B cell (primary cell): ENCODE data around the gene KCNIP1. TPM values are rescaled to one million over a fixed set of nuclear protein-coding genes. Genes with fewer than 3 reads are reported as not detected.

Experiments used
- ATAC-seq: fragments of 200-7000 bp; cut with Tn5 transposase; one replicate; pipeline ENCODE4 v1.10.0; 2021; ENCODE audit warnings: low read depth, mild to moderate bottlenecking, moderate number of reproducible peaks, moderate library complexity
- CTCF ChIA-PET: fragments of 350-600 bp; sonication (Branson Sonifier 250); formaldehyde crosslinking; loops from one replicate; lab custom pipeline; 2021; ENCODE audit warnings: antibody characterized with exemption, inconsistent platforms; lab: Charles Lee
- POLR2A ChIA-PET: fragments of 350-600 bp; sonication (Branson Sonifier 250); formaldehyde crosslinking; loops from one replicate; lab custom pipeline; 2021; ENCODE audit warnings: antibody characterized with exemption; lab: Charles Lee
- DNase-seq: peaks from one replicate; pipeline ENCODE4 v3.0.0; 2013
- H2AFZ ChIP-seq: 2 replicates; pipeline ENCODE4 v1.6.1; 2012; ENCODE audit warnings: mild to moderate bottlenecking, low read depth, low read length; ENCODE audit not compliant: insufficient read depth, poor library complexity, severe bottlenecking
- H3K27ac ChIP-seq, 2 donors: 1 replicate in 1 of 2; 2 replicates in 1 of 2; pipeline ENCODE4 v1.5.1; 2012 to 2013; ENCODE audit warnings: low read length in 2 of 2, mild to moderate bottlenecking in 2 of 2, moderate library complexity in 1 of 2
- H3K27me3 ChIP-seq, 4 experiments: fragments of 200-600 bp in 1 of 4; sonication (generic) in 1 of 4; replicated peaks in 1 of 4; 1 replicate in 2 of 4; 2 replicates in 2 of 4; pipeline versions ENCODE4 v1.6.1 to v1.7.0; 2013 to 2016; ENCODE audit warnings: low read length in 3 of 4, mild to moderate bottlenecking in 2 of 4, mixed read lengths in 1 of 4, moderate library complexity in 1 of 4; ENCODE audit not compliant: insufficient read depth in 4 of 4, control insufficient read depth in 3 of 4; ENCODE audit errors: control extremely low read depth in 1 of 4
- H3K36me3 ChIP-seq, 2 experiments: replicated peaks in 1 of 2; 1 replicate in 1 of 2; 2 replicates in 1 of 2; pipeline versions ENCODE4 v1.6.1 to v1.7.1; 2013; ENCODE audit warnings: low read length in 1 of 2; ENCODE audit not compliant: insufficient read depth in 2 of 2, control insufficient read depth in 1 of 2; ENCODE audit errors: control extremely low read depth in 1 of 2, extremely low read depth in 1 of 2
- H3K4me1 ChIP-seq, 2 donors: fragments of 200-600 bp in 1 of 2; sonication (generic) in 1 of 2; 1 replicate in 1 of 2; 2 replicates in 1 of 2; pipeline versions ENCODE4 v1.5.1 to v1.6.1; 2013 to 2017; ENCODE audit warnings: low read length in 2 of 2; ENCODE audit not compliant: control insufficient read depth in 2 of 2, insufficient read depth in 2 of 2
- H3K4me2 ChIP-seq: replicated peaks from 2 replicates; pipeline ENCODE3; 2012; ENCODE audit warnings: mild to moderate bottlenecking, low read depth, low read length; ENCODE audit not compliant: poor library complexity, severe bottlenecking
- H3K4me3 ChIP-seq, 5 experiments: fragments of 200-600 bp in 1 of 5; sonication (generic) in 1 of 5; 1 replicate in 3 of 5; 2 replicates in 2 of 5; pipeline versions ENCODE4 v1.5.1 to v1.7.0; 2011 to 2016; ENCODE audit warnings: low read length in 4 of 5, mild to moderate bottlenecking in 4 of 5, low read depth in 2 of 5, control low read depth in 1 of 5, moderate library complexity in 1 of 5; ENCODE audit not compliant: insufficient read depth in 1 of 5; ENCODE audit errors: control extremely low read depth in 1 of 5, extremely low read depth in 1 of 5
- H3K79me2 ChIP-seq: fragments of 200-600 bp; sonication (generic); one replicate; pipeline ENCODE4 v1.6.0; 2016; ENCODE audit warnings: low read length; ENCODE audit not compliant: control insufficient read depth, insufficient read depth
- H3K9ac ChIP-seq: fragments of 200-600 bp; sonication (generic); 2 replicates; pipeline ENCODE4 v1.6.1; 2017; ENCODE audit warnings: mild to moderate bottlenecking, low read length, moderate library complexity
- H3K9me3 ChIP-seq, 3 donors: one replicate each; pipeline versions ENCODE4 v1.6.1 to v1.7.1; 2013; ENCODE audit warnings: low read length in 2 of 3; ENCODE audit not compliant: control insufficient read depth in 2 of 3, insufficient read depth in 1 of 3; ENCODE audit errors: control extremely low read depth in 1 of 3
- H4K20me1 ChIP-seq: 2 replicates; pipeline ENCODE4 v1.6.0; 2012; ENCODE audit warnings: mild to moderate bottlenecking, low read length; ENCODE audit not compliant: insufficient read depth, control insufficient read depth, poor library complexity, severe bottlenecking
- H3K27ac Mint-ChIP-seq: one replicate; pipeline ENCODE4 v1.8.0; 2021; ENCODE audit warnings: mixed read lengths
- H3K27me3 Mint-ChIP-seq: one replicate; pipeline ENCODE4 v1.8.0; 2021; ENCODE audit warnings: mixed read lengths
- H3K4me1 Mint-ChIP-seq: one replicate; pipeline ENCODE4 v1.8.0; 2021; ENCODE audit warnings: mixed read lengths
- H3K4me3 Mint-ChIP-seq: one replicate; pipeline ENCODE4 v1.8.0; 2021; ENCODE audit warnings: mixed read lengths
- H3K9me3 Mint-ChIP-seq: one replicate; pipeline ENCODE4 v1.8.0; 2022; ENCODE audit warnings: mixed read lengths; ENCODE audit not compliant: insufficient read depth
- EZH2 ChIP-seq: IDR thresholded peaks from 2 replicates; pipeline ENCODE4 v1.6.1; 2012; ENCODE audit warnings: borderline replicate concordance, low read depth, mild to moderate bottlenecking, moderate library complexity, low read length; ENCODE audit not compliant: insufficient read depth, poor library complexity, severe bottlenecking
- WGBS: methylation state at CpG from one replicate; pipeline ENCODE4 v1.1.5; 2013; ENCODE audit warnings: missing lambda C conversion rate; ENCODE audit not compliant: insufficient coverage; 5-methylcytosine and 5-hydroxymethylcytosine counted together
- intact Hi-C: fragments of 100-400 bp; cut with micrococcal nuclease; formaldehyde crosslinking; loops from one replicate; pipeline ENCODE4 v1.10.0; 2022
- polyA plus RNA-seq: library from polyadenylated mRNA; depleted of rRNA; stranded (reverse); fragments of >200 nt; gene quantifications from 2 replicates; pipeline ENCODE4 v1.2.3, GENCODE V29; 2012
- total RNA-seq, 2 donors: library from RNA; stranded (reverse); fragments of 120-200 nt in 1 of 2; gene quantifications; 1 replicate in 1 of 2; 2 replicates in 1 of 2; pipeline versions ENCODE4 v1.2.3 to v1.2.4, GENCODE V29; 2013 to 2022
- TF ChIP-seq, protein P1 (sequence below): fragments of 200-600 bp; IDR thresholded peaks from one replicate; pipeline ENCODE4 v1.8.0; 2022; ENCODE audit warnings: antibody characterized with exemption, mild to moderate bottlenecking

KCNIP1 gene
- total and polyA plus RNA-seq, 2 donors (not counting 1 experiment from before 2014, with no cell fraction given): not detected

DNA sequence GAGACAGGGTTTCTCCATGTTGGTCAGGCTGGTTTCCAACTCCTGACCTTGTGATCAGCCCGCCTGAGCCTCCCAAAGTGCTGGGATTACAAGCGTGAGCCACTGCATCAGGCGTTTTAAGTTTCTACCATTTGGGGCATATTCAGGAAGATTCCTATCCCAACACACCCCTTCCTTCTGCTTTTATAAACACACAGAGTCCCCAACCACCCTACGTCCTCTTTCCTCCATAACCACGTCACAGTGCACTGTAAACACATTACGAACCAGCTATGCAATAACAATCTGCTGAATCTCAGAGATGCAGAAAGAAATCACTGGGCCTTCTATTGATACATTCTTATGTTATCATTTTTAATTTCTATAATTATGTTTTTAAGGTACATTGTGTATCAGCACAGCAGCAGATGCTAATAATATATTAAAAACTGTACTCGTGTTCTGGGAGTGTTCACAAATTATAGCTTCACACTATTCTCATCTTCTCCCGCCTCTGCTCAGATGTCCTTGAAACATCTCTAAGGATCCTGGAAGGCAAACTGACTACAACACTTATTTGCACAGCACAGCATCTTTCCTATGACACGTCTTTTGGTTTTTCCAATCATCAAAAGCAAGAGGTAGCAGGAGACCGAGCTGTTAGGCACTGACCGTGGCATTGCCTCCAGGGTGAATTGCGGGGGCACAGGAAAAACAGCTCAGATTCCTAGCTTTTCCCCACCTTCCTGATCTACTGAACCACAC is 60.2 kb downstream of the KCNIP1 start:
- ChIA-PET CTCF (no interaction called here), POLR2A (no interaction called here)
- Histone ChIP-seq H3K36me3 (no peaks in the 10 kb centered on the region), H3K9ac (no peak overlapping the region), H3K27me3 (peaks cover 0 to 3% (median 0%) of the 10 kb centered on the region in 4 experiments), H2AFZ (no peak overlapping the region), H4K20me1 (no peaks in the 10 kb centered on the region), H3K4me1 (no peaks in the 10 kb centered on the region), H3K4me2 (no peak overlapping the region), H3K4me3 (no peak overlapping the region), H3K79me2 (no peaks in the 10 kb centered on the region), H3K9me3 (no peaks in the 10 kb centered on the region), H3K27ac (no peak overlapping the region)
- ATAC-seq (no peak), DNase-seq (no peak)
- TF ChIP-seq, protein P1, sequence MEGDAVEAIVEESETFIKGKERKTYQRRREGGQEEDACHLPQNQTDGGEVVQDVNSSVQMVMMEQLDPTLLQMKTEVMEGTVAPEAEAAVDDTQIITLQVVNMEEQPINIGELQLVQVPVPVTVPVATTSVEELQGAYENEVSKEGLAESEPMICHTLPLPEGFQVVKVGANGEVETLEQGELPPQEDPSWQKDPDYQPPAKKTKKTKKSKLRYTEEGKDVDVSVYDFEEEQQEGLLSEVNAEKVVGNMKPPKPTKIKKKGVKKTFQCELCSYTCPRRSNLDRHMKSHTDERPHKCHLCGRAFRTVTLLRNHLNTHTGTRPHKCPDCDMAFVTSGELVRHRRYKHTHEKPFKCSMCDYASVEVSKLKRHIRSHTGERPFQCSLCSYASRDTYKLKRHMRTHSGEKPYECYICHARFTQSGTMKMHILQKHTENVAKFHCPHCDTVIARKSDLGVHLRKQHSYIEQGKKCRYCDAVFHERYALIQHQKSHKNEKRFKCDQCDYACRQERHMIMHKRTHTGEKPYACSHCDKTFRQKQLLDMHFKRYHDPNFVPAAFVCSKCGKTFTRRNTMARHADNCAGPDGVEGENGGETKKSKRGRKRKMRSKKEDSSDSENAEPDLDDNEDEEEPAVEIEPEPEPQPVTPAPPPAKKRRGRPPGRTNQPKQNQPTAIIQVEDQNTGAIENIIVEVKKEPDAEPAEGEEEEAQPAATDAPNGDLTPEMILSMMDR: no peak
- TF ChIP-seq EZH2: no peak
- no peaks in the 10 kb centered on the region for H3K4me1 Mint-ChIP-seq
- H3K9me3 Mint-ChIP-seq: no peaks in the 10 kb centered on the region
- intact Hi-C loops: no loop called here
- no peak overlapping the region for H3K27ac Mint-ChIP-seq
- 64% methylated on average over 9 of the region's 12 CpGs for WGBS
- no peak overlapping the region for H3K4me3 Mint-ChIP-seq
- peaks cover 26% of the 10 kb centered on the region for H3K27me3 Mint-ChIP-seq

DNA sequence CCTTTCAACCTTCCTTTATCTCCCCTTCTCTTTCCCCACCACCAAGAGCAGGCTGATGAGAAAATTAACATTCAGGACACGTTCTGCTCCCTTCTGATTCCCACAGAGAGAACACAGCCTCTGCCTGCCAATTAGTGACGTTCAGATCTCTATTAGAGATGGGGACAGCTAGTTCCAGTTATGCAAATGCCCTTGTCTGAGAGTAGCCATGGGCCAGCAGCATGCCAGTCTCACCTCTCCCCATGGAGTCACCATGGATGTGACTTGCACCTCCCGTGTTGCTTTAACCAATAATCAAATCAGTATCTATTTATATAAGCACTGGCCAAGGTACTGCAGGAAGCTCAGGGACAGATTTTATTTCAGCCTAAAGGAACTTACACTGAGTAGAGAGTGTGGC is 61.3 kb downstream of the KCNIP1 start:
- no peaks in the 10 kb centered on the region for H3K9me3 ChIP-seq
- H3K4me3 ChIP-seq: no peak overlapping the region
- no peak overlapping the region for H3K27ac Mint-ChIP-seq
- H3K79me2 ChIP-seq: no peaks in the 10 kb centered on the region
- no peak overlapping the region for H3K27ac ChIP-seq
- H3K9me3 Mint-ChIP-seq: no peaks in the 10 kb centered on the region
- no peak for ATAC-seq
- no peaks in the 10 kb centered on the region for H3K4me1 Mint-ChIP-seq
- peaks cover 27% of the 10 kb centered on the region for H3K27me3 Mint-ChIP-seq
- CTCF ChIA-PET: no interaction called here
- no peaks in the 10 kb centered on the region for H3K4me1 ChIP-seq
- no peak for DNase-seq
- H2AFZ ChIP-seq: no peak overlapping the region
- H3K4me2 ChIP-seq: no peak overlapping the region
- no peak for TF ChIP-seq EZH2
- TF ChIP-seq, protein P1: no peak
- H3K36me3 ChIP-seq: no peaks in the 10 kb centered on the region
- no peak overlapping the region for H3K9ac ChIP-seq
- WGBS: 81% methylated on average over 2 of the region's 3 CpGs
- H3K27me3 ChIP-seq: peaks cover 0 to 3% (median 0%) of the 10 kb centered on the region in 4 experiments
- intact Hi-C loops: no loop called here
- no peaks in the 10 kb centered on the region for H4K20me1 ChIP-seq
- POLR2A ChIA-PET: no interaction called here
- H3K4me3 Mint-ChIP-seq: no peak overlapping the region
